ENCODE measurements around the gene SLC14A1.

SLC14A1 gene

DNA sequence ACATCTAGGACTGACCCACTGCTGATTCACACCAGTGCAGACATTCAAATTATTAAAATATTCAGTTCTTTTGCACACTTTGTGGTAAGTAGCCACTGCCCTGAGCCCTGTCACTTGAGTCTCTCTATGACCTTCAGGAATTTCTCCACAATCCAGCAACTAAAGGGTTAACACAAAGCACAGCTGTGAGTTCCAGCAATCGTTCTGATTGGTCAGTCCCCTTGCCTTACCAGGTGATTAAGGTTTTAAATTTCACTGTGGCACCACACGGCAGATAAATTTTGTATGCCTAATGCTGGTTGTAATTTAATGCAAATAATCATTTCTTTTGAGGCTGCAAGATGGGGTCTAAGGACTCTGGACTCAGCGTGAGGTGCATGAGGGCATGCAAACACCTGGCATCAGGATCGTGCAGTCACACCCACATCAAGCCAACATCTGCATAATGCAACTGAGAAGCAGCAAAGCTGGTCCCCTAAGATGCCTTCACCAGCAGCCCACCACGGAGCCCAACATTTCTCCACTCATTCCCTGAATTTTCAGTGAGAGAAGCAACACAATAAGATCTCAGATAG lies 36.6 kb downstream of the SLC14A1 start:
- DNase-seq: no peak

DNA sequence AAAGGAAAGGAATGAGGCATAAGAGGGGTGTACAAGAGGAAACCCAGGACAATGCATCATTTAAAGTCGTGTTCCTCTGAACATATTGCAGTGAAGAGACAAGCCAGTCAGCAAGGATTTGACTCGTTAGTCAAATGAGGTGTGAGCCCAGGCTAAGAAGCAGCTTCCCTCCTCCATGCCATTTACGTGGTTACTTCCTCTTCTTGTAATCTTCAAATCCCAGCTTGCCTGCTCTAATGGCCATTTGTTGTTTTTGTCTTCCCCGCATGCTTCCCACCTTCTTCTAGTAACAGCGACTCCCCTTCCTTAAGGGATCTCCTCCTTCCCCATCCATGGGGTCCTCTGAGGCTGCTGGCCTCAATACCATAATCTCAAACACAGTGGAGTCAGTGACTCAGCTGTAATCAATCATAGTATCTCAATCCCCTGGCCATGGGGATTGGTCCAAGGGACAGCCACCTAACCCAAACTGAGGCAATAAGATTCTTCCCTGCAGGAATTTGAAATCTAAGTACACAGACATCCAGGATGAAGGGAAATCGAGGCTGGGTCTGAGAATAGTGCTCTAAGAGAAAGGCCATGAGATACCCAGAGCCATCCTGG lies 37.6 kb downstream of the SLC14A1 start:
- no peak for DNase-seq

DNA sequence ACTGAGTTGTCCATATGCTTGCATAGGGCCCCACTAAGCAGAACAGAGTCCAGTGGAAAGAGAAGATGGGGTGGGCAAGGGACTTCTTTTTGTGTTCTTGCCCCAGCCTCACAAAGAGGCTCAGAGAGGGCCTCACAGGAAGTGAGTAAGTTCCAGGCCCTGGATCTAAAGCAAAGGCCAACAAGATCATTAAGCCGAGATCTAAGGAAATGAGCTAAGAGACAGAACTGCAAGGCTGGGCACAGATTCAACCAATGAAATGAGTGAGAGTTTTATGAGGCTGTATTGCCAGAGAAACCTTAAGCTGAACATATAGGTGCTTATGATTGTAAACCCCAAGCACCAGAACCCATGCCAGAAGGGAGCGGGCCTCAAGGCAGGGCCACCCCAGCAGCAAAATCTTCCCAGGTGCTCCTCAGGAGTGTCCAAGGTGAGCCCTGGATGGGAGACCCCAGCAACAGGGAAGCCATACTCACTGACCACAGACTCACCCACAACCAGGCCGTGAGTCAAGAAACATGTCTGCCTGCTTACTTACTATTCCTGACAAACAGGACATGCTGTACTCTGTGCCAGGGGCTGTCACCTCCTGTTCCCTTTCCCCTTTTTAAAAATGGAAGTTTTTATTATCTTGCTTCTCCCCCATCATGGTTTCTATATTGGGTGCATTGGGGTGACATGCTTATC lies 40.2 kb downstream of the SLC14A1 start:
- DNase-seq: peak; percentile 62

DNA sequence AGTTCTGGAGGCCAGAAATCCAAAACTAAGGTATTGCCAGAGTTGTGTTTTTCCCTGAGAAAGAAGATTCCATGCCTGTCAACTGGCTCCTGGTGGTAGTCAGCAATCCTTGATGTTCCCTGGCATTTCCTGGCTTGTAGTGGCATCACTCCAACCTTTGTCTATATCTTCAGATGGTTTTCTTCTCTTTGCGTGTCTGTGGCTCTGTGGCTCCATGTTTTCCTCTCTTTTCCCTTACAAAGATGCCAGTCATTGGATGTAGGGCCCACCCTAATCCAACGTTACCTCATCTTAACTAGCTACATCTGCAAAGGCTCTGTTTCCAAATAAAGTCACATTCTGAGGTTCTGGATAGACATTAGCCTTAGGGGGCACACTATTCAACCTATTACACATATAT lies 41.8 kb downstream of the SLC14A1 start:
- peak; percentile 41 for DNase-seq

DNA sequence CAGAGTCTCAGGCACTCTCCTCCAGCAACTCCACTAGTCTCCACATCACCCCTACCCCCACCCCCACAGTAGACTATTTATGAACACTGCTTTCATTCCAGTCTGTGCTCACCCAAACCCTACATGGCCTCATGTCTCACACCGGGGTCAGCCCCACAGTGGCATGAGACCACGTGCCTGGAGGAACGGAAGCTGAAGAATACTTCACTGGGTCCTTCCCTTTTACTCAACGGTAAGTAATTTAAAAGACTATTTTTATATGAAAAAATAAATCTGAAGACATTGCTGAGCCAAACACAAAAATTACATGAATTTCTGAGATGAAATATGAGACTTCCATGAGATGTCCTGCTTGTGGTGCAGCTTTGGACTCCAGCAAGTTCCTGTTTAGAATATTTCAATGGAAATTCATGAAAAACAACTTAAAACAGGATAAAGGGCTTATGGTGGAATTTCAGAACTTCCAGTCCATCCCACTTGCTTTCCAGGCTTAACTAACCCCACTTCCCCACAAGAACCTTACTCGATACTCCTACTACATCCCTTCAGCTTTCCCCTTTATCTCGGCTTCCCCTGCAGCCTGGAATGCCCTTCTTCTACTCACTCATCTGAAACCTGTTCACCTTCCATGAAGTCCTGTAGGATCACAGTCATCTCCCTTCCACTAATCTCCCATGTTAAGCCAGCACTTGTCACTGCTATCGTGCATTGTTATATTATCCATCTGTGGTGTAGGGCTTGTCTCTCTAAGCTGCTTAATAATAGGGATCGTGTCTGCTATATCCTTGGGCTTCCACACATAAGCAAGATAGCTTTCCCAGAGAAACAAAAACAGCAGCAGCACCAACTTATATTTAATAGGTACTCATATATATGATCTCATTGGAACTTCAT lies 47.9 kb downstream of the SLC14A1 start:
- peak; percentile 64 for DNase-seq

DNA sequence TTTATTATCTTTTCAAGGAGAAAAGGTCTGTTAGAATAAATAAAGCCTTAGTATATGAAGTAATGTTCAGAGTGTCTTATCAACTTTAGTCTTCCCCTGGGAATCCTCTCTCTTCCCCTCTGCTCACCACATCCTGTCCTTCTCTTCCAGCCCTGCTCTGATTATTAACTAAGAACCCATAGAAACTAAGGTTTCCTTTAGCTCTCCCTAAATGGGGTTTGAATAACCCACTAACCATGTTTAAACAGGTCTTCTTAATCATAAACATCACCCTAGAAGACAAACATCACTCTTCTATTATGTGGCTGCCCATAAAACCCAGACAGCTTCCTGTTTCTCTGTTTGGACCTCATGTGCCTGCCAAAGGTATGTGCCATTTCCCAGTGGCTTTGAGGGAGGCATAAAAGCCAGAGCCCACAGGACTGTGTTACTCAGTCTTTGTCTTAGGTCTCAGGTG lies 50.1 kb downstream of the SLC14A1 start:
- peak; percentile 72 for DNase-seq

DNA sequence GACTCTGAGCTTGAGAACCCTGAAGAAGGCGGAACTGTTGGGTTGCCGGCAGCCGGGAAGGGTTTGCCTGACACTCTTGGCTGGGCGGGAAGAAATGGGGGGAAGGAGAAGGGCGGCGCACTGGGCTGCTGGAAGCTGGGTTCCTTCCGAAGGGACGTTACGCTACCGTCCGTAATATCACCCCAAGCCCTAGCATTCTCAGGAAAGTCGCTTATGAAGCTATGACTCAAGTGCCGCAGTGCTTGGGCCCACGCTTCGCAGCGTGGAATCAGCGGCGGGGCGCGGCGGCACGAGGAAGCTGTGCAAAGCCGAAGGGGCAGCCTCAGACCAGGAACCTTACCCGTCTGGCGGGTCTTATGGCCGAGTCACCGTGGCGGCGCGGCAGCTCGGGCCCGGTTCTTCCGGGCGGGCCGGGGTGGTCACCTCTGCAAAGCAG lies 51.3 kb downstream of the SLC14A1 start:
- peak; percentile 79 for DNase-seq

DNA sequence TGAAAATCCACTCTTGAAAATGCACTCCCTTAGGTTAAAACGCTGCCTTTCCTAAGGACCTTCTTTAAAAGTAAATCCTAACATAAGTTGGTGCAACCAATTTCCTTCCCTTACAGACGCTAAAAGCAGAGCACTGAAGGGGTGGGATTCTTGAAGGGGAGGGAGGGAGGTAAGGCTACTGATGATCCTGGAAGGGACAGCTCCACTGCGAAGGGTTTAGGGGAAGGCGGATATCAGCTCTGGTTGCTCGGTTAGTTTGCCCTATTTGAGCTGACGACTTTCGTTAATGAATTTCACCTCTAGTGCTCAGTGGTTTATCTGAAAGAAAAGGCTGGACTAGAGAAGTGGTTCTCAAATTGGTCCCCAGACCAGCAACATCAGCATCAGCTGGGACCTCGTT lies 51.8 kb downstream of the SLC14A1 start:
- no peak for DNase-seq

DNA sequence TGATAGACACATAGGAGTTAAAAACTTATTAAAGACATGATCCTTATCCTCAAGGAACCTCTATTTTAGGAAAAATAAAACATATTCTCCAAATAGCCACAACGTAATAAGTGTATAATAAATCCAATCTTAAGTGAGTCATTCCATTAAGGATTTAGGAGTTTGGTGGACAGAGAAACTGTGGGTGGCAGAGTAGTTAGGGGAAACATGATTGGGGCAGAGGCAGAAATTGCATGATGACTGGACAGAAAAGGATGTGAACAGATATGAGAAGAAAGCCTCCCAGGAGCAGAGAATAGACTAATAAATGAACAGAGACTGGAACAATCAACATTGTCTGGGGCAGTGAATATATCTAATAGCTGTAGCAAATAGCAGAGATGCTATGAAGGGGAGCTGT lies 53.4 kb downstream of the SLC14A1 start:
- DNase-seq: peak; percentile 95

DNA sequence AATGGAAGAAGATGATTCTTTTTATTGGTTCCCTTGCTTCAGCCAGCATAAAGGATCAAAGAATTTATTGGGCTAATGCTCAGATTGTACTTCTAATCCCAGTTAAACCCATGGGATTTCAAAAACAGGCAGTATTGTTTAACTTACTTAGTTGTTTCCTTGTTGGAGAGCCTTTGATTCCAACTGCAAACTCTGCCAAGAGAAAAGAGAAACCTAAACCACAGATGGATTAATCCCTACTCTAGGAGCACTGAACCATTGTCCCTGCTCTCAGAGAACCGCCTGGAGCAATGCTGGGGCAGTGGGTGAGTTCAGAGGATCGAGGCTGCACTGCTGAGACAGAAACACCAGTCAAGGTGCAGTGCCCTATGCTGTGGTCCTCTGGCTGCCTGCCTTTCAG lies 56.6 kb downstream of the SLC14A1 start:
- peak; percentile 54 for DNase-seq

DNA sequence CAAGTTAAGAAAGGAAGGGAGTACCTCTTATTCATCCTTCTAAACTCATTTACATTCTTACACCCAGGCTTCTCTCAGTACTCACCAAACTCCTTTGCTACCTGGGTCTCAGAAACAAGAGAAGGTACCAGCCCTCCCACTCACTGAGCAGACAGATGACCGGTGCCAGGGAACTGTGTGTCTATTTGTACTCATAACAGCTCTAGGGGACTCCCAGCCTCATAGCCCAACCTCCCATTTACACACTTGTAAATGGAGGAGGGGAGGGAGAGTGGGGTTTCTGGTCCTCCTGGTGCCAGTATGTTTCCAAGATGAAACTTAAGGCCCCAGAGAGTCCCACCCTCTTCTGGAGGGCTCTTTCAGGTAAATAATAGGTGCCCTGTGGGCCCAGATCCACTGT lies 58.7 kb downstream of the SLC14A1 start:
- DNase-seq: no peak

DNA sequence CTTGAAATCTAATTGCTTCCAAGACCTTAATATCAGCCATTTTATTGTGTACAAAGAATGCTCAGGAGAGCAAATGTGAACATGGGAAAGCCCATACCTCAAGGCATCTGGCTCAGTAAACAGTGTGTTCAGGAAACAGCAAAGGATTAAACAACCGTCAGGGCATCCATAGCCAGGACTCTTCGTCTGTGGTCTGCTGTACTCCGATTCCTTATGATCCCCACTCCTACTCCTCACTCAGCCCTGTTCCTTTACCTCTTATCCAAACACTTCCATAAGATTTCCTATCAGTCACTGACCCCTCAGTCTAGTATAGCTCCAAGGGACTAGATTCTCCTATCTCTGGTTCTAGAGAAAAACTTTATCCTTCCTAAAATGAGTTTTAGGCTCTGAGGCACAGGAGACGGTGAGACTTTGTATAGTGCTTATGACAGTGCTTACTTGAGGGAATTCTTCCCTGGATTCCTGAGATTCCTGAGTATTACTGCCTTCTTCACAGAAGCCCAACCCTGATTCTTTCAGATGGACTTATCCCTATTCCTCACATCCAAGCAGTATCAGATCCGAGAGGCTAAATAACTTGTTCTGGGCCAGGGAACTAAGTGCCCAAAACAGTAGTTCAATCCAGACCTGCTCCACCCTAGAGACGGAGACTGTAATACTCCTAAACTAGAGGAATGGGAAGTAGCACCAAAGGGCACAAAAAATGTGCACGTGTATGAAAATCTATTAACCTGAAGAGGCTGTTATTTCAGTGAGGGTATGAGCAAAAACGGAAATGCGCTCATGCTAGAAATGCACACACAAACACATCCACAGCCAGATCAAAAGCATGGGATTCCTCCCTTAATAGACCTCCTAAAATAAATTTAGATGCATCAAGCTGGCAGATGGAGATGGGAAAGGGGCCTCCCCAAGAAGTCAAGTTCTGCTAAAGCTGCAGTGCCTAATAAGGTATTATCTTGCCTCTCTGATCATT lies 59.4 kb downstream of the SLC14A1 start:
- peak; percentile 87 for DNase-seq

DNA sequence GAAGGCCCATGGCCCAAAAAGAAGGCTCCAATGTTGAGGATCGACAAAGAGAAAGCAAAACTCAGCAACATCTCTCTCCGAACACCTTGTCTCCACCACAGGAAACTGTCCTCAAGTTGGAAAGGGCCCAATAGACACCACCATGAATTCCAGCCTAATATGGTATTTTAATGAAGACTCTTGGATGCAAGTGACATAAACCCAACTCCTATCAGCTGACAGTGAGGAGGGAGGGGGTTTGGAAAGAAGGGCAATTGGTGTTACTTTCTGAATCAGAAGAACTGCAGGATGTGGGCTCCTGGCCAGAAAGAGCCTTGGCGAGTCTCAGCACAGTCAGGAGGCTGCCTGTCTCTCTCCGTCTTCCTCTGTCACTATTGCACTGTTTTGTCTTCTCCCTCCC lies 61.2 kb downstream of the SLC14A1 start:
- peak; percentile 74 for DNase-seq

DNA sequence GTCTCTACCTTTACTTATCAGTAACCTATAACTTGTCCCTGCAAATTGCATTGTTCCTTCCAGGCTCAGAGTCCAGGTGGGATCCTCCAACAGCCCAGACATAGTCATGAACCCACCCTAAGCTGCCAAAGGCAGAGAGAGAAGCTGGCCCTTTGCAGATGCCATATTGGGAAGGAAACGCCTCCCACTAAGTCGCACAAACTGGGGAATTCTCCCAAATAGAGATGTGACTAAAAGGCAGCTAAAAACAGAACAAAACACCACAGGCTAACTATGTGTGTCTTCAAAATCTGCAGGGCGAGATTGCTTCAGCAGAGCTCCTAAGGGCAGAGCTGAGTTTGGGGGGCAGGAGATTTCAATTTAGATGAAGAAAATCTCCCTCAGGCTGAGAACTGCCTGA lies 63.0 kb downstream of the SLC14A1 start:
- DNase-seq: no peak

DNA sequence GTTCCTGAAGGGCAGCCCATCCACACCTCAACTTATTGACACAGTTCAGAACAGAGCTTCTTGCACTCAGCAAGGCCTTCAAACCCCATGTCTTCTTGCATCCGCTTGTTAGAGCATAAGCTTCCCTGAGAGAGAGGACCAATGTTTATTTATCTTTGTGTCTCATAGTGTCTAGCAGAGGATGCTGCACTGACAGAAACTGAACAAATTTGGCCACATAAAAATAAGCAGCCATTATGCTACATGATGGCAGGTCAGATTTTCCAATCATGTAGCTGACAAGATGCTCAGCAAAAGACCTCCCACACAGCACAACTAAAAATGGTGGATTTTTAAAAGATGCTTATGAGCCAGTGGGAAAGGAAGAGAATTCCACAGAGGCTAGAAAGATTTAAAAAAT lies 63.4 kb downstream of the SLC14A1 start:
- DNase-seq: no peak

DNA sequence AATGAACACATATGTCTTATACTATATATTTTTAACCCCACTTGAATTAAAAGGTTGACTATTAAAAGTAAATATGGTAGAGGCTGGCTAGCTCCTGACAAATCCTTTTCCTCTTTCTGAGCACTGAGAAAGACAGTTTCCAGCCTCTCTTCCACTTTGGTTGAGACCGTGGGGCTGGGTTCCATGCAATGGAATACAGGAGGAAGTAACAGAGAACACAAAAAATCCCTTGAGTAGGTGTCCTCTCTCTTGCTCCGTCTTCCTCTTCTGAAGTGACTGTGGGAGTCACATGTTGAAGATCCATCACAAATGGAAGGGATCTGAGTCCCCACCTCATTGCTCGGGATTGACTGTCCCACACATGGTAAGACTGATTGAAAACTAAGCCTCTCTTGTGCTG lies 64.9 kb downstream of the SLC14A1 start:
- no peak for DNase-seq

DNA sequence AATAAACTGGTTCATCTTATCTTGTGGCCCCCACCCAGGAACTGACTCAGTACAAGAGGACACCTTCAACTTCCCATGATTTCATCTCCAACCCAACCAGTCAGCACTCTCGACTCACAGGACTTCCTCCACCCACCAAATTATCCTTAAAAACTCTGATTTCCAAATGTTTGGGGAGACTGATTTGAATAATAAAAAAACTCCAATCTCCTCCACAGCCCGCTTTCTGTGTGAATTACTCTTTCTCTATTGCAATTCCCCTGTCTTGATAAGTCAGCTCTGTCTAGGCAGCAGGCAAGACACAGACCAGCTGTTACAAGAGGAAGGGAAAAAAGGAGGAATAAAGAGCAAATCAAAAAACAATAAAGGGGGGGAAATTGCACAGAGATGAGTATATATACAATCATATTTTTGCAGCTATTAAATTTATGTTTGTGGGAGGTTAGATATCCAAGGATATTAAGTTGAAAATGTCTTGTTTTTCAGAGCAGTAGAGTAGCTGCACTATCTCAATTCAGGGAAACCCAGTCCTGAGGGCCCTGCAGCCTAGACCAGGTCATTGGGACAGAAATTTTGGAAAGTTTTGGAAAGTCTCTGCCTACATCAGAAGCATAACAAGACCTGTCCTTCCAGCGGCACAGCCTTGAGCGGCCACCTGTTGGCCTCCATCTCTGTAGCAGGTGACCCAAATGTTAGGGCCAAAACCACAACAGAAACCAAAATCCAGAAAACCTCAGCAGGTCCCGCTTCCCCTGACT lies 68.7 kb downstream of the SLC14A1 start:
- DNase-seq: peak; percentile 35

DNA sequence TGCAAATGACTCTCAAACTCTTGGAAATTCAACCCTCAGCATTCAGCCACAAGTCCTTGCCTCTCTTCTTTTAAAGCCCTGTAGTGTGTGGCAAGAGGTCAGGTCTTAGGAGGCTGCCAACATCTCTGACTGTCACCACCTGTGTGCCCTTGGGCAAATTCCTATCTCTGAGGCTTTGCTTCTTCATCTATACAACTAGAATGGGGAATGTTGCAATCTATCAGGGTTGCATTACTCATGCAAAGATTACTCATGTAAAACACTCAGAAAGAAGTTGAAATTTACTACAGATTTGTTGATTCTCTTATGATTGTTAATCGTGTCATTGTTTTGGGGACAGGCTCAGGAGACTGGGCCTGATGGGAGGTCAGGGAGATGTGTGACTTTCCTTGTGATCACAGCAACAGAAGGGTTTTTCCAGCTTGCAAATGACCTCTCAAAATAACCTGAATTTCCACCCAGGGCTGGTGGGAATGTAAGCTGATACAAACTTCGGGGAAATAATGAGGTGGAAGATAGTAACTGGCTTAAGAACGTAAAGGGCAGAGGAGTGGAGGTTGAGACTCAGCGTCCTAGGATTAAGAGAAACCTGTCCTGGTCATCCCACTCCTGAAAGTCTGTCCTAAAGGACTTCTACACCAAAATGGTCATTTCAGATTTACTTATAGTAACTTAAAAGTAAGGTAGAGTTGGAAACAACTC lies 69.4 kb downstream of the SLC14A1 start:
- DNase-seq: peak; percentile 88

DNA sequence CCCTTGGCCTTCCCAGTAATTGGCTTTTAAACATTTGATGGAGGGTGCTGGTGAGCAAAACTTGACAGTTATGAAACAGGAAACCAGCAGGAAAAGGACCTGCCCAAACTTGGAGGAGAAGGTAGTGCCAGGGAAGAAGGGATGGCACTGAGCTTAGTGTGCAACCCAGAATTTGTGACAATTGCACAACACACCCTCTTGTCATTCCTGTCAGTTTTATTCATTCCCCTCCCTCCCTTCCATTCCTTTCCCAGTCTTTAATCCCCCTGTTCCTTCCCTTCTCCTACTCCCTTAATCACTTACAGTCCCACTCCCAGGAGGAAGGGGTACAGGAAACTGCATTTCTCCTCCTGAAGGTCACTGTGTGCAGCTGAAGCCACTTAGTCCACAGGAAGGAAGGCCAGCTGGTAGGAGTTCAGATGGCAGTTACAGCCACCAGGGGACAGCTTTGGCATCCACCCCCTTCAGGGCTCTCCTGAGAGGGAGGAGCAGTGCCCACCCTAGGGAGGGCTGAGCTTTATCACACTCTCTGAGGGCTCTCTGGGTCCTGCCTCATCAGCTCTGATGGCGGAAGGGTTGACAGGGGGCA lies 77.5 kb downstream of the SLC14A1 start:
- no peak for DNase-seq

All from fibroblast of upper back skin (primary cell).